Astrocyte (in vitro differentiated cells and primary cell): Measurements from ENCODE around the gene AUTS2. TPM values are rescaled to one million over a fixed set of nuclear protein-coding genes. Genes with fewer than 3 reads are reported as not detected.

Experiments used
- DNase-seq: peaks from one replicate; pipeline ENCODE4 v3.0.0-alpha.2; 2010; ENCODE audit warnings: low read depth
- FAIRE-seq: peaks from 2 replicates; lab custom pipeline; 2011; peaks lifted over from hg19 to GRCh38; lab: Jason Lieb, UNC
- H2AFZ ChIP-seq: 2 replicates; pipeline ENCODE4 v1.6.0; 2012; ENCODE audit warnings: low read depth, low read length, inconsistent platforms
- H3K27ac ChIP-seq: 2 replicates; pipeline ENCODE4 v1.5.1; 2011; ENCODE audit warnings: low read depth, low read length, inconsistent platforms
- H3K27me3 ChIP-seq: 2 replicates; pipeline ENCODE4 v1.6.0; 2011; ENCODE audit warnings: low read length, inconsistent platforms; ENCODE audit not compliant: insufficient read depth
- H3K36me3 ChIP-seq: 2 replicates; pipeline ENCODE4 v1.5.1; 2011; ENCODE audit warnings: low read length, inconsistent platforms; ENCODE audit not compliant: insufficient read depth
- H3K4me1 ChIP-seq: 2 replicates; pipeline ENCODE4 v1.5.1; 2011; ENCODE audit warnings: low read length, inconsistent platforms; ENCODE audit not compliant: insufficient read depth
- H3K4me2 ChIP-seq: 2 replicates; pipeline ENCODE4 v1.6.0; 2012; ENCODE audit warnings: low read length, inconsistent platforms
- H3K4me3 ChIP-seq: 2 replicates; pipeline ENCODE4 v1.5.1; 2011; ENCODE audit warnings: low read depth, mild to moderate bottlenecking, low read length, inconsistent platforms; ENCODE audit not compliant: insufficient read depth
- H3K79me2 ChIP-seq: 2 replicates; pipeline ENCODE4 v1.6.0; 2012; ENCODE audit warnings: mild to moderate bottlenecking, low read length, inconsistent platforms; ENCODE audit not compliant: insufficient read depth
- H3K9ac ChIP-seq: 2 replicates; pipeline ENCODE4 v1.6.0; 2012; ENCODE audit warnings: mild to moderate bottlenecking, low read length, inconsistent platforms
- H3K9me3 ChIP-seq: 2 replicates; pipeline ENCODE4 v1.5.1; 2012; ENCODE audit warnings: low read depth, mild to moderate bottlenecking, low read length, inconsistent platforms; ENCODE audit not compliant: insufficient read depth
- H4K20me1 ChIP-seq: 2 replicates; pipeline ENCODE4 v1.6.0; 2012; ENCODE audit warnings: low read length, inconsistent platforms; ENCODE audit not compliant: insufficient read depth
- H3K27ac Mint-ChIP-seq: one replicate; pipeline ENCODE4 v1.8.0; 2021; ENCODE audit warnings: mild to moderate bottlenecking, mixed read lengths; ENCODE audit not compliant: unreplicated experiment
- H3K27me3 Mint-ChIP-seq: one replicate; pipeline ENCODE4 v1.8.0; 2021; ENCODE audit warnings: low read depth, mixed read lengths; ENCODE audit not compliant: unreplicated experiment
- H3K36me3 Mint-ChIP-seq: one replicate; pipeline ENCODE4 v1.8.0; 2021; ENCODE audit warnings: low read depth, mixed read lengths; ENCODE audit not compliant: unreplicated experiment
- H3K4me1 Mint-ChIP-seq: one replicate; pipeline ENCODE4 v1.8.0; 2021; ENCODE audit warnings: low read depth, mixed read lengths; ENCODE audit not compliant: unreplicated experiment
- H3K4me3 Mint-ChIP-seq: one replicate; pipeline ENCODE4 v1.8.0; 2021; ENCODE audit warnings: mild to moderate bottlenecking, moderate library complexity, mixed read lengths; ENCODE audit not compliant: unreplicated experiment
- H3K9me3 Mint-ChIP-seq: one replicate; pipeline ENCODE4 v1.8.0; 2021; ENCODE audit warnings: mild to moderate bottlenecking, mixed read lengths; ENCODE audit not compliant: unreplicated experiment
- CTCF ChIP-seq: IDR thresholded peaks from 2 replicates; pipeline ENCODE4 v1.5.1; 2011; ENCODE audit warnings: low read depth, mild to moderate bottlenecking, inconsistent platforms, low read length, moderate library complexity; ENCODE audit not compliant: insufficient read depth
- EZH2 ChIP-seq: IDR thresholded peaks from 2 replicates; pipeline ENCODE4 v1.6.1; 2012; ENCODE audit warnings: mild to moderate bottlenecking, low read length, inconsistent platforms; ENCODE audit not compliant: insufficient read depth
- total RNA-seq: library from RNA; stranded (reverse); gene quantifications from 2 replicates; pipeline ENCODE4 v1.2.1, GENCODE V29; 2021

The AUTS2 gene
- total RNA-seq, 1 donor from 2014 or later: 73.2 TPM

GRCh38 chr7:70183278-70183677 lies 585.0 kb downstream of the AUTS2 start:
- Histone ChIP-seq H3K27me3 (no peaks in the 10 kb centered on the region), H4K20me1 (no peaks in the 10 kb centered on the region), H3K4me3 (no peak overlapping the region), H3K79me2 (no peaks in the 10 kb centered on the region), H3K27ac (no peak overlapping the region), H3K4me2 (no peak overlapping the region), H3K9ac (no peak overlapping the region), H3K9me3 (no peaks in the 10 kb centered on the region), H2AFZ (no peak overlapping the region), H3K36me3 (no peaks in the 10 kb centered on the region), H3K4me1 (peaks cover 5% of the 10 kb centered on the region)
- Mint-ChIP-seq H3K27ac (no peak overlapping the region), H3K9me3 (no peaks in the 10 kb centered on the region), H3K4me1 (peaks cover 5% of the 10 kb centered on the region), H3K36me3 (no peaks in the 10 kb centered on the region), H3K27me3 (no peaks in the 10 kb centered on the region), H3K4me3 (no peak overlapping the region)
- FAIRE-seq (no peak), DNase-seq (no peak)
- no peak for TF ChIP-seq CTCF
- TF ChIP-seq EZH2: no peak

GRCh38 chr7:70188901-70189650 lies 590.8 kb downstream of the AUTS2 start:
- no peak overlapping the region for H3K9ac ChIP-seq
- no peaks in the 10 kb centered on the region for H3K79me2 ChIP-seq
- no peak overlapping the region for H2AFZ ChIP-seq
- DNase-seq (peak; percentile 64), FAIRE-seq (peak; percentile 13)
- H3K9me3 ChIP-seq: no peaks in the 10 kb centered on the region
- no peaks in the 10 kb centered on the region for H4K20me1 ChIP-seq
- no peaks in the 10 kb centered on the region for H3K4me1 Mint-ChIP-seq
- no peaks in the 10 kb centered on the region for H3K36me3 Mint-ChIP-seq
- H3K27ac Mint-ChIP-seq: no peak overlapping the region
- no peaks in the 10 kb centered on the region for H3K27me3 ChIP-seq
- peaks cover 9% of the 10 kb centered on the region for H3K9me3 Mint-ChIP-seq
- H3K27me3 Mint-ChIP-seq: no peaks in the 10 kb centered on the region
- no peak overlapping the region for H3K4me3 Mint-ChIP-seq
- no peak overlapping the region for H3K4me3 ChIP-seq
- TF ChIP-seq CTCF (no peak), EZH2 (no peak)
- H3K36me3 ChIP-seq: no peaks in the 10 kb centered on the region
- H3K27ac ChIP-seq: no peak overlapping the region
- H3K4me1 ChIP-seq: no peaks in the 10 kb centered on the region
- H3K4me2 ChIP-seq: no peak overlapping the region

- H3K4me2 ChIP-seq: no peak overlapping the region
- H3K27ac Mint-ChIP-seq: no peak overlapping the region
- no peak for FAIRE-seq
These were observed 591.5 kb downstream of the AUTS2 start for GRCh38 chr7:70189776-70190175.

More at GRCh38 chr7:70189776-70190175, 591.5 kb downstream of the AUTS2 start:
- Histone ChIP-seq H3K36me3 (no peaks in the 10 kb centered on the region), H3K4me3 (no peak overlapping the region), H2AFZ (no peak overlapping the region), H3K9ac (no peak overlapping the region), H3K9me3 (no peaks in the 10 kb centered on the region), H4K20me1 (no peaks in the 10 kb centered on the region), H3K27me3 (no peaks in the 10 kb centered on the region), H3K27ac (no peak overlapping the region), H3K4me1 (no peaks in the 10 kb centered on the region), H3K79me2 (no peaks in the 10 kb centered on the region)
- DNase-seq: peak; percentile 27
- no peaks in the 10 kb centered on the region for H3K4me1 Mint-ChIP-seq
- H3K4me3 Mint-ChIP-seq: no peak overlapping the region
- peaks cover 9% of the 10 kb centered on the region for H3K9me3 Mint-ChIP-seq
- no peak for TF ChIP-seq CTCF
- TF ChIP-seq EZH2: no peak
- no peaks in the 10 kb centered on the region for H3K36me3 Mint-ChIP-seq
- H3K27me3 Mint-ChIP-seq: no peaks in the 10 kb centered on the region
